NCI-H2107 treated with DMSO at 0.1 percent for 48 hours (cell line): ENCODE results near the gene KIF26B.

Experiments
- DNase-seq: peaks from one replicate; lab custom pipeline; 2025; ENCODE audit not compliant: unreplicated experiment; lab: John Stamatoyannopoulos, UW

Gene KIF26B

GRCh38 chr1:245131026-245131393 lies 23.8 kb upstream of the KIF26B start:
- DNase-seq, result no peak

- no peak for DNase-seq
These were observed 22.0 kb upstream of the KIF26B start for GRCh38 chr1:245132771-245133170.

- no peak for DNase-seq
These were observed 20.6 kb upstream of the KIF26B start for GRCh38 chr1:245133995-245134715.

GRCh38 chr1:245142171-245142798 lies 12.5 kb upstream of the KIF26B start:
- no peak for DNase-seq

GRCh38 chr1:245142976-245143375 lies 11.8 kb upstream of the KIF26B start:
- DNase-seq, result no peak

GRCh38 chr1:245143849-245144248 lies 10.9 kb upstream of the KIF26B start:
- DNase-seq, result no peak

- DNase-seq, result no peak
These were observed 6.7 kb upstream of the KIF26B start for GRCh38 chr1:245148069-245148468.

GRCh38 chr1:245148861-245149260 lies 5.9 kb upstream of the KIF26B start:
- DNase-seq, result no peak

- DNase-seq, result peak; percentile 46
These were observed 1.7 kb upstream of the KIF26B start for GRCh38 chr1:245153081-245153551.

- DNase-seq, result peak; percentile 29
These were observed 995 bp upstream of the KIF26B start for GRCh38 chr1:245153552-245154428.

- no peak for DNase-seq
These were observed 671 bp downstream of the KIF26B start for GRCh38 chr1:245155272-245156040.

- peak; percentile 82 for DNase-seq
These were observed 1.4 kb downstream of the KIF26B start for GRCh38 chr1:245156041-245156735.

- DNase-seq, result peak; percentile 67
These were observed 2.1 kb downstream of the KIF26B start for GRCh38 chr1:245156736-245157505.

- DNase-seq, result no peak
These were observed 4.1 kb downstream of the KIF26B start for GRCh38 chr1:245158913-245159312.

- DNase-seq, result no peak
These were observed 5.5 kb downstream of the KIF26B start for GRCh38 chr1:245160288-245160687.

- no peak for DNase-seq
These were observed 6.1 kb downstream of the KIF26B start for GRCh38 chr1:245160741-245161400.

GRCh38 chr1:245161866-245162265 lies 7.1 kb downstream of the KIF26B start:
- no peak for DNase-seq

GRCh38 chr1:245166471-245166885 lies 11.7 kb downstream of the KIF26B start:
- DNase-seq, result no peak

- no peak for DNase-seq
These were observed 13.3 kb downstream of the KIF26B start for GRCh38 chr1:245168086-245168485.
